NCI-H1105 (cell line): Measurements from ENCODE around the gene SEPHS2.
A peak's percentile ranks its signal among the peaks of the same experiment; 100 is the strongest.
"Not testable (repeated sequence)": the region's sequence is repeated elsewhere in the genome, so short reads cannot be mapped to it uniquely, and the experiment has no call there.

Experiments
- DNase-seq: peaks from one replicate; lab custom pipeline; 2025; lab: John Stamatoyannopoulos, UW

SEPHS2 gene

DNA sequence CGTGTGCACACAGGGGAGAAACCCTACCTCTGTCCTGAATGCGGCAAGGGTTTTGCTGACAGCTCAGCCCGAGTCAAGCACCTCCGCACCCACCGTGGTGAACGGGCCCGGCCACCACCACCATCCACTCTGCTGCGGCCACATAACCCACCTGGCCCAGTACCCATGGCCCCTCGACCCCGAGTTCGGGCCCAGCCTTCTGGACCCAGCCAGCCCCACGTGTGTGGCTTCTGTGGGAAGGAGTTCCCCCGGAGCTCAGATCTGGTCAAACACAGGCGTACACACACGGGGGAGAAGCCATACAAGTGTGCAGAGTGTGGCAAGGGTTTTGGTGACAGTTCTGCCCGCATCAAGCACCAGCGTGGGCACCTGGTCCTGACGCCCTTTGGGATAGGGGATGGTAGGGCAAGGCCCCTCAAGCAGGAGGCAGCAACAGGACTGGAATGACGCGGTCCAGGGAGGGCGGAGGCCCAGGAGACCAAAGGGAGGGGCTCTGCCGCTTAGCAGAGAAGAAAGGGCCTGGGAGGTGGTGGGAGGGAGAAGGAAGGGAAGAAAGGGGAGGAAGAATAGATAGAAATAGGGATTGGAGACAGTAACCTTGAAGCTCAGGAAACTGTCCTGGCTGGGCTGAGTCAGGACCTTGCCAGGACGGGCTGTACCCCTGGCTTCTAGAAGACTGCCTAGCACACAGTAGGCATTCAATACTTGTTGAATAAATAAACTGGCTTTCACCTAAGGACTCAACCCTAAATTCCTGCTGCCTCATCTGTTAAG lies 46.8 kb downstream of the SEPHS2 start:
- DNase-seq, result no peak

DNA sequence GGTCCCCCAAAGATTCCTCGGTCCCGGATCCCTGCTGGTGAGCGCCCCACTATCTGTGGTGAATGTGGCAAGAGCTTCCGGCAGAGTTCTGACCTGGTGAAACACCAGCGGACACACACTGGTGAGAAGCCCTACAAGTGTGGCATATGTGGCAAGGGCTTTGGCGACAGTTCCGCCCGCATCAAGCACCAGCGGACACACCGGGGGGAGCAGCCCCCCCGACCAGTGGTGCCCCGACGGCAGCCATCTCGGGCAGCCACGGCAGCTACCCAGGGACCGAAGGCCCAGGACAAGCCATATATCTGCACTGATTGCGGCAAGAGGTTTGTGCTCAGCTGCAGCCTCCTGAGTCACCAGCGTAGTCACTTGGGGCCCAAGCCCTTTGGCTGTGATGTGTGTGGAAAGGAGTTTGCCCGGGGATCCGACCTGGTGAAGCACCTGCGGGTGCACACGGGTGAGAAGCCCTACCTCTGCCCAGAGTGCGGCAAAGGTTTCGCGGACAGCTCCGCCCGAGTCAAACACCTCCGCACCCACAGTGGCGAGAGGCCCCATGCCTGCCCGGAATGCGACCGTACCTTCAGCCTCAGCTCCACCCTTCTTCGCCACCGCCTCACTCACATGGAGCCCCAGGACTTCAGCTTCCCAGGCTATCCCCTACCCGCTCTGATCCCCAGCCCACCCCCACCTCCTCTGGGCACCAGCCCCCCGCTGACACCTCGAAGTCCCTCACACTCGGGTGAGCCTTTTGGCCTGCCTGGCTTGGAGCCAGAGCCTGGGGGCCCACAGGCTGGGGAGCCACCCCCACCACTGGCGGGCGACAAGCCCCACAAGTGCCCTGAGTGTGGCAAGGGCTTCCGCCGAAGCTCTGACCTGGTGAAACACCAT lies 47.7 kb downstream of the SEPHS2 start:
- no peak for DNase-seq

DNA sequence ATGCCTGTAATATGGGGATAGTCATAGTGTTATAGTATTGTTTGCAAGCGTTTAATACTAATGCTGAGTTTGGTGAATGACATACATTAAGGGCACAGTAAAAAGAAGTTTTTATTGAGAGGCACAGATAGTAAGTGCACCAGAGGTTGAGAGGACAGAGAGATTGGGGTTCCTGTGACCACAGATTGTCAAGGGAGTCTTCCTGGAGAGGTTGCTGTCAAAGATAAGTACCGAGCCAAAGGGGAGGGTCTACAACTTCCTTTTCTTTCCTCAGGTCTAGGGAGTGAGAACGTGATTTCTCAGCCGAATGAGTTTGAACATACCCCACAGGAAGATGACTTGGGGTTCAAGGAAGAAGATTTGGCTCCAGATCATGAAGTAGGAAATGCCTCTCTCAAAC lies 48.6 kb downstream of the SEPHS2 start:
- DNase-seq, result no peak

DNA sequence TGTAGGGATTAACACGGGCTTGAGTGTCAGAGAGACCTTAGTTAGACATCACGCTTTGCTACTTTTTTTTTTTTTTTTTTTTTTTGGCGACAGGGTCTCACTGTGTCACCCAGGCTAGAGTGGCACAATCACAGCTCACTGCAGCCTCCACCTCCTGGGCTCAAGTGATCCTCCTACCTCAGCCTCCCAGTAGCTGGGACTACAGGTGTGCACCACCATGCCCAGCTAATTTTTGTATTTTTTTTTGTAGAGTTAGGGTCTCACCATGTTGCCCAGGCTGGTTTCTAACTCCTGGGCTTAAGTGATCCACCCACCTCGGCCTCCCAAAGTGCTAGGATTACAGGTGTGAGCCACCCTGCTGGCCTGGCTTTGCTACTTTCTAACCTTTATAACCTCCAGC lies 49.0 kb downstream of the SEPHS2 start:
- not testable (repeated sequence) for DNase-seq

- DNase-seq, result no peak
Measured at GRCh38 chr16:30395992-30396585, 49.6 kb downstream of the SEPHS2 start.

DNA sequence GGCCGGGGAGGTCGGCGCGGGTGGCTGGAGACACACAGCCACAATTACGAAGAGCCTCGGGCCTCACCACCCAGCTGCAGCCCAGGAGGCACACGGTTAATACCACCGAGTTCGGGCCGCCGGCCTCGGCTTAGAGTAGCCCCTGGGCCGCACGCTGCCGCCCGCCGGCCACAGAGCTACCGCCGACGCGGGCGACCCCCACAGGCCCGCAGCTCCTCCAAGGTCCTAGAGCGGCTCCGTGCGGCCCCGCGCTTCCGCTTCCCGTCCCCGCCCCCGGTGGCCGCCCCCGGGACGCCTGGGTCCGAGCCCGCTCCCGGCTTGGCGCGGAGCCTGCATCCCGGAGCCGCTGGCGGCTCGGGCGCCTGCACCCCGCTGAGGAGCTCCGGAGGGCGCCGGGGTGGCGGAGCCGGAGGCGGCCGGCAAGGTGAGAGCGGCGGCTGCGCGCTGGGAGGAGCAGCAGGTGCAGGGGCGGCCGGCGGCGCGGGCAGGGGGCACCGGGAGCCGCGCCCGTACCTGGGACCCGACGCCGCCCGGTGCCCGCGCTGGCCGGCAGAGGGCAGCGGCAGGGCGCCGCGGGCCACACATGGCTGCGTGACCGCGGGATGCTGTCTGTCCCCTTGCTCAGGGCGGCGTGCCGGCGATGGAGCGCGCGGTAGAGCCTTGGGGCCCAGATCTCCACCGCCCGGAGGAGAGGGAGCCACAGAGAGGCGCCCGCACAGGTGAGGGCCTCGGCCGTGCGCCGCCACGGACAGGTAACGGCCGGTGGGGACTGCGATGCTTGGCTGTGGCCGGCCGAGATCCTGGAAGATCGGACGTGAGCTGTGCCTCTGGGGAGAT lies 50.3 kb downstream of the SEPHS2 start, which contains the start of gene ZNF48:
ZNF48 (plus strand) TSS at position 266 of the 837 bp plus-strand sequence; CDS start at position 641, 375 bp downstream.
- peak; percentile 90 for DNase-seq

DNA sequence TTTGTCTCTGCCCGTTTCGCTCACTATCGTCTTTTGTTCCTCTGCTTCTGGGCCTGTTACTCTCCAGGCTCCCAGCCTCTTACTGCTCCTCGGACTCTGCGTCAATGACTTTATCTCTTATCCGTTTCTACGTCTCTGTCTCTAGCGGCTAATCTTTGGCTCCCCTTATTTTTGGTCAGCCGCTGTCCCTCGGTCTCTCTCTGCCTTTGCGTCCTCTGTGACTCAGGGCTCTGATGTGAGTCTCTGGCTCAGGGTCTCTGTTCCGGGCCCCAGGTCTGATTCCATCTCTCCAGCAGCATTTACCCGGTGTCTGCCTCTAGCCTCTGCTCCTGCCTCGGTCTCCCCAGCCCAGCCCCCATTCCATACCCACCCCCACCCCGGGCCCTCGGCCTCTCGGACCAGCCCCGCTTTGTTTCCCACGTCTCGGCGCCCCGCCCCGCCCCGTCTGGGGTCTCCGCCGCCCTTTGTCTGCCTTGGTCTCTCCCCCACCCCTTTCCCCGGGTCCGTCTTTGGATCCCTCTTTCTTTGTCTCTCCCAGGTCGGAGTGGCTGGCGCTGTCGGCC lies 51.0 kb downstream of the SEPHS2 start:
- no peak for DNase-seq
